K562 (cell line): ENCODE results near the gene SNRPD2. TPM values are rescaled to one million over a fixed set of nuclear protein-coding genes. Genes with fewer than 3 reads are reported as not detected.

Experiments
- ARID3A ChIP-seq: IDR thresholded peaks from 2 replicates; pipeline ENCODE4 v1.6.1; 2012; ENCODE audit warnings: low read depth, low read length, improper control_type of control experiment, borderline replicate concordance
- ASH1L ChIP-seq: fragments of 450-650 bp; IDR thresholded peaks from 2 replicates; pipeline ENCODE4 v1.6.1; 2018; ENCODE audit warnings: borderline replicate concordance, mild to moderate bottlenecking, low read depth; ENCODE audit not compliant: partially characterized antibody
- DPF2 ChIP-seq: fragments of 450-650 bp; IDR thresholded peaks from 2 replicates; pipeline ENCODE4 v1.6.1; 2016
- EHMT2 ChIP-seq: fragments of 450-650 bp; IDR thresholded peaks from 2 replicates; pipeline ENCODE4 v1.6.1; 2018; ENCODE audit warnings: antibody characterized with exemption
- EZH2 ChIP-seq: IDR thresholded peaks from 2 replicates; pipeline ENCODE4 v1.6.1; 2012; ENCODE audit warnings: low read depth, mild to moderate bottlenecking, inconsistent platforms, low read length, borderline replicate concordance
- FOXA1 ChIP-seq: fragments of 450-650 bp; IDR thresholded peaks from 2 replicates; pipeline ENCODE4 v1.6.1; 2016; ENCODE audit warnings: mild to moderate bottlenecking, borderline replicate concordance
- KLF1 ChIP-seq: fragments of 450-650 bp; IDR thresholded peaks from 2 replicates; pipeline ENCODE4 v1.6.1; 2016; ENCODE audit warnings: missing genetic modification characterization, missing compliant biosample characterization
- RBM17 ChIP-seq: fragments of 200-400 bp; formaldehyde crosslinking; IDR thresholded peaks from 2 replicates; pipeline ENCODE4 v1.6.1; 2017; ENCODE audit warnings: low read depth, mild to moderate bottlenecking, low read length, borderline replicate concordance
- SFPQ ChIP-seq: fragments of 200-400 bp; formaldehyde crosslinking; IDR thresholded peaks from 2 replicates; pipeline ENCODE4 v1.6.1; 2017; ENCODE audit warnings: mild to moderate bottlenecking, low read depth, low read length, moderate library complexity
- SIX5 ChIP-seq, 2 experiments: IDR thresholded peaks; 2 replicates each; pipeline ENCODE4 v1.6.1; 2011; ENCODE audit warnings: low read length in 2 of 2, borderline replicate concordance in 1 of 2, low read depth in 1 of 2, mild to moderate bottlenecking in 1 of 2, moderate library complexity in 1 of 2; ENCODE audit not compliant: insufficient read depth in 1 of 2
- SMAD1 ChIP-seq: fragments of 150-350 bp; IDR thresholded peaks from 2 replicates; pipeline ENCODE4 v1.6.1; 2014; ENCODE audit warnings: low read length, low read depth; ENCODE audit not compliant: partially characterized antibody
- SMARCB1 ChIP-seq: IDR thresholded peaks from 2 replicates; pipeline ENCODE4 v1.6.1; 2011; ENCODE audit warnings: improper control_type of control experiment, low read depth; ENCODE audit not compliant: insufficient read length
- SUPT5H ChIP-seq: fragments of 450-650 bp; IDR thresholded peaks from 2 replicates; pipeline ENCODE4 v1.6.1; 2016
- TCF7L2 ChIP-seq: fragments of 150-350 bp; IDR thresholded peaks from 2 replicates; pipeline ENCODE4 v1.6.1; 2016; ENCODE audit warnings: low read depth, mild to moderate bottlenecking, low read length, moderate library complexity
- TRIM24 ChIP-seq, 2 experiments: fragments of 450-650 bp; IDR thresholded peaks; 2 replicates each; pipeline ENCODE4 v1.6.1; 2016
- TSC22D4 ChIP-seq: fragments of 450-650 bp; IDR thresholded peaks from 2 replicates; pipeline ENCODE4 v1.6.1; 2016; ENCODE audit warnings: missing genetic modification characterization, missing biosample characterization, control low read depth
- ZBTB34 ChIP-seq: fragments of 250-450 bp; sonication (Bioruptor Pico); IDR thresholded peaks from 2 replicates; pipeline ENCODE4 v1.8.0; 2021; ENCODE audit warnings: mild to moderate bottlenecking, moderate library complexity
- ZNF263 ChIP-seq: sonication (generic); formaldehyde crosslinking; IDR thresholded peaks from 2 replicates; pipeline ENCODE4 v1.8.0; 2022; ENCODE audit warnings: mild to moderate bottlenecking, missing genetic modification reagents, borderline replicate concordance
- ZNF551 ChIP-seq: fragments of 250-450 bp; sonication (Bioruptor Pico); IDR thresholded peaks from 2 replicates; pipeline ENCODE4 v1.5.0; 2021; ENCODE audit warnings: mild to moderate bottlenecking, moderate library complexity
- ZNF589 ChIP-seq: fragments of 200-800 bp; sonication (Bioruptor generic); IDR thresholded peaks from 2 replicates; pipeline ENCODE4 v1.6.1; 2016; ENCODE audit warnings: low read depth, missing genetic modification characterization, missing compliant biosample characterization
- ZNF75A ChIP-seq: fragments of 450-650 bp; formaldehyde crosslinking; IDR thresholded peaks from 2 replicates; pipeline ENCODE4 v1.4.0; 2020; ENCODE audit warnings: mild to moderate bottlenecking
- ZSCAN29 ChIP-seq: fragments of 450-650 bp; IDR thresholded peaks from 2 replicates; pipeline ENCODE4 v1.6.1; 2017
- polyA plus RNA-seq, 8 experiments: library from polyadenylated mRNA; depleted of rRNA in 4 of 8; stranded (reverse) in 5 of 8; unstranded in 3 of 8; fragments of >200 nt; fragmentation: Nextera tagmentation in 2 of 8; fragmentation: Illumina TruSeq in 1 of 8; extraction: Ambion mirVana in 2 of 8; extraction: Trizol in 1 of 8; gene quantifications; 2 replicates each; pipeline versions ENCODE4 v1.2.1 to v1.2.3, GENCODE V29; 2011 to 2014; ENCODE audit warnings: inconsistent platforms in 1 of 8, missing spikeins in 1 of 8
- total RNA-seq, 7 experiments: library from RNA; depleted of rRNA in 6 of 7; stranded (reverse); fragments of >200 nt in 6 of 7; fragmentation: Illumina TruSeq in 2 of 7; extraction: Trizol in 2 of 7; gene quantifications; 2 replicates each; pipeline versions ENCODE4 v1.2.1 to v1.2.3, GENCODE V29; 2011 to 2021; ENCODE audit warnings: low replicate concordance in 1 of 7

Gene SNRPD2
- total and polyA plus RNA-seq, 9 of the 15 experiments (the other 6 are each of a cell fraction or from before 2014, with no cell fraction given): 728 to 4,411 (median 1,029) TPM

- TF ChIP-seq ARID3A (no peak), SIX5 (IDR thresholded peaks at IDR 0.05; ENCODE audit: borderline replicate concordance in 1 of 2, insufficient read depth in 1 of 2, low read depth in 1 of 2, low read length in 2 of 2) (no peak), ZNF589 (CRISPR knock-in tag) (no peak), DPF2 (no peak), KLF1 (no peak), TSC22D4 (tag) (no peak), EZH2 (no peak), EHMT2 (no peak), SUPT5H (no peak), SMARCB1 (no peak), ZNF551 (CRISPR knock-in tag) (no peak), SFPQ (no peak), ZNF263 (CRISPR knock-in tag) (no peak), TCF7L2 (no peak), FOXA1 (no peak), ZBTB34 (CRISPR knock-in tag) (no peak), RBM17 (no peak), ASH1L (no peak), SMAD1 (no peak), ZSCAN29 (no peak), TRIM24 (IDR thresholded peaks at IDR 0.05) (no peak), ZNF75A (no peak)
Observed at GRCh38 chr19:45645068-45645630, 46.6 kb downstream of the SNRPD2 start (continued).
